DMS 273 (cell line): Measurements from ENCODE around the gene GTF3C2.
"Not testable (repeated sequence)": the region's sequence is repeated elsewhere in the genome, so short reads cannot be mapped to it uniquely, and the experiment has no call there.

Source experiments
- DNase-seq: peaks from one replicate; lab custom pipeline; 2025; ENCODE audit not compliant: unreplicated experiment; lab: John Stamatoyannopoulos, UW

The GTF3C2 gene

GRCh38 chr2:27303093-27304025, 53.2 kb downstream of the GTF3C2 start:
- peak; percentile 89 for DNase-seq

GRCh38 chr2:27300606-27301005, 56.0 kb downstream of the GTF3C2 start:
- DNase-seq, result not testable (repeated sequence)

GRCh38 chr2:27298391-27299080, 58.0 kb downstream of the GTF3C2 start:
- no peak for DNase-seq

DNA sequence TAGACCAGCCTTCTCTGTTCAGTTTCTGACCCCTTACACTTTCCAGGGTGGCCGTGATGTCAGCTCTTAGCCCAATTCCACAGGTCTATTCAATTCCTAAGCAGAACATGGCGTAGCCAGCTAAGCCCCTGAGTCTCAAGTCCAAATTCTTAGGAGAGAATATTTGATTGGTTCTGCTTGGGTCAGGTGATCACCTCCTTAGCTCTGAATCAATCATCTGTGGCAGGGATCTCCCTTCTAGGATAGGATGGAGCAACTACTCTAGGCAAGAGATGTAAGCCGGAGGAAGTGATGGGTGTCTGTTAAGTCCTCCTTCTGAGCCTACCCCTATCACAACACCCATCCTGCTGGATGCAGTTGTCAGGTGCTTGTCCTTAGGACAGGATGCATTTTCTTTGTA, 59.4 kb downstream of the GTF3C2 start:
- DNase-seq, result no peak

- DNase-seq, result no peak
These were observed 60.1 kb downstream of the GTF3C2 start for GRCh38 chr2:27296481-27296880.

GRCh38 chr2:27294928-27295327, 61.6 kb downstream of the GTF3C2 start:
- no peak for DNase-seq

- peak; percentile 48 for DNase-seq
These were observed 64.7 kb downstream of the GTF3C2 start for GRCh38 chr2:27291865-27292264.

DNA sequence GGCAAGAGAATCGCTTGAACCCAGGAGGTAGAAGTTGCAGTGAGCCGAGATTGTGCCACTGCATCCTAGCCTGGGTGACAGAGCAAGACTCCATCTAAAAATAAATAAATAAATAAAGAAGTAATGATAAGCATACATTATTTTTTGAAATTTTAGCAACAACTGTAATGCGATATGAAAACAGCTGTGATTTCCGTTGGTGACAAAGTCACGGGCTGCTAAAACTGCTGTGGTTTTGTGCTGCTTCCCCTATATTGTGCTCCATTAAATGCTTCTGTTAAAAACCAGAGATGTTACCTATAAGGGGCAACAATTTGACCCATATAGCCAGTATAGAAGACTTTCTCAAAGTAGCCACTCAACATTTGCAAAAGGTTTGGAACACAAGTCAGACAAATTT, 66.0 kb downstream of the GTF3C2 start:
- no peak for DNase-seq

DNA sequence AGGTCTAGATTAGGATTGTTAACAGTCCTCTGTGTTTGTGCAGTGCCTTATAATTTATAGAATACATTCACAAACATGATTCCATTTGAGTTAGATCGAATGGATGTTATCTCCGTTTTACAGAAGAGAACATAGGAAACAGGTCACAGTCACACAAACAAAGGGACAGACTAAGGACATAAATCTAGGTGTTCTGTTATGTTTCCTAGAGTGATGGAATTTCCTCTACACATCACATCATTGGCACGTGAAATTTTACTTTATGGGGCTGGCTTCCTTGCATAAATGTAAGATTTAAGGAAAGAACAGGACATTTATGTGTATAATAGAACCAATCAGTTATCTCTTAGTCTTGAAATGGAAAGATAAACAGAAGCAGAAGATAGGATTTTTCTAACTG, 68.0 kb downstream of the GTF3C2 start:
- DNase-seq, result no peak

DNA sequence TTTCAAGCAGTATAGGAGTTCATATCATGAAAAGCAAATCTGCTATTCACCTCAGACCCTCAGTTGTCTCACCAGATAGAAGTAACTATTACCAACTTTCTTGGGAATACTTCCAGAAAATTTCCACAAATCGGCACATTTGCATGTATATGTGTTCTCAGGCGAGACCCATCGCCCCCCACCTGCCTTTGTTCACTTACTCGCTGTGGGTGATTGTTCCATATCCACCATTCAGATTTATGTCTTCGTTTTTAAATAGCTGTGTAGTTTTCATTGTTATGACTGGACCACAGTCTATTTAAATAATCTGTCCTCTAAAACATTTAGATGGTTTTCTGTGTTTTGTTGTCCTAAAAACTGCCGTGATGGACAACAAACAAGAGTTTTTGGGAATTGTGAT, 71.1 kb downstream of the GTF3C2 start:
- DNase-seq, result no peak

GRCh38 chr2:27284996-27285395, 71.6 kb downstream of the GTF3C2 start:
- DNase-seq, result no peak

DNA sequence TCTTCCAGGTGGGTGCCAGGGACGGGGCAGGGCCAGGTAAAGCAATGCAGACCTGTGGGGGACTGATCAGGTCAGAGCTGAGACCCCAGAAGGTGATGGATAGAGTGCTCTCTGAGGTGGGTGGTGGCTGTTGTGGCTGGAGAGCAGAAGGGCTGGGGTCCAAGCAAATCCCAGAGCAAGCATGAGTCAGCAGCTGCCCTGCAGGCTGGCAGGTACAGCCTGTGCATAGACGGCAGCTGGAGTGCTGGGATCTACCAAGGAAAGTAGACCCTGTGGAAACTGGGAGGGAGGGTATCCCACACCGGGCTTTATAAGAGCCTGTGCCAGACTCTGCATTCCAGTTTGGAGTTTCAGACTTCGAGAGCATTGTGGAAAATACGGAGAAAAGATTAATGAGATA, 73.7 kb downstream of the GTF3C2 start:
- peak; percentile 63 for DNase-seq

GRCh38 chr2:27281855-27282559, 74.6 kb downstream of the GTF3C2 start, which contains the start of gene TRIM54:
Gene TRIM54 (plus strand): TSS chr2:27282429. CDS start chr2:27282732, 303 bp downstream.
- DNase-seq, result no peak

- no peak for DNase-seq
These were observed 75.1 kb downstream of the GTF3C2 start for GRCh38 chr2:27281442-27281841.

DNA sequence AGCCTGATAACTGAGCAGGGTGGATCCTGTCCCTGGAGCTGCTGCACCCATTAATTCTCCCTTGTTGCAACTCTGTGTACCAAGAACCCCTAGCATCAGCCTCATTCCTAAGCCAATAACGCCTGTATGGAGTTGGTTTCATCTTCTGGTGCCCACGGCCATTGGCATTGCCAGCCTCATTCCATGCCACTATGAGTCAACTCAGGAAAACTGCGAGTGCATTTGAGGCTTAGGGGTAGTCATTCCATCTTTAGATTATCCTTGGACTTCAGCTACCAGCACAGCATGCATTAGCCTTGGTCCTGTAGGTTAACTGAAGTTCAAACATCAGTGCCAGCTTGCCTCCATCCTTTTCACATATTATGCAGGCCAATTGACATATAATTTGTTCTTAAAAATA, 75.7 kb downstream of the GTF3C2 start:
- DNase-seq, result no peak

DNA sequence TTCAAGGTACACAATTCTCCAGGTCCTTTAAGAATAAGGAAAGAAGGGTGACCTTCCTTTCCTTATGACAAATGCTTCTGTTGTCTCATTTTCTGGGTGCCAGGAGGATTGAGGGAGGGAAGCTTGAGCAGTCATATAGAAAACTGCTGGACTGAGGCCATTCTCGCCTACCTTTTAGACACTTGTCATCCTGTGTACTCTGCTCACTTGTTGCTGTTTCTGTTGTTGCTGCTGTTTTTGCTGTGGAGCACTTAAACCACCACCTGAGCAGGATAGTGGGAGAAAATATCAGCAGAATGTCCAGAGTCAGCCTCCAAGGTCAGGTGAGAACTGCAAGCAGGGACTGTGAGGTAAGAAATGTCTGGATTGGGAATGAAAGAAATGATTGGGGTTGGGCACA, 78.6 kb downstream of the GTF3C2 start:
- no peak for DNase-seq
